ENCODE results near the gene CAPRIN2. TPM values are rescaled to one million over a fixed set of nuclear protein-coding genes. Genes with fewer than 3 reads are reported as not detected.

CAPRIN2 gene
- total RNA-seq (10 to 100 TPM in 3 of 4 donors, 1 to 10 TPM in 1; 9.0 to 17.7 (median 14.2) TPM), polyA plus RNA-seq (10 to 100 TPM in 2 of 3 donors, 1 to 10 TPM in 1; 4.9 to 11.1 (median 10.4) TPM)
- long read RNA-seq, donor 1, partial matches to known transcripts = 0 of 3 reads
- long read RNA-seq, donor 1, other reads (novel, unspliced or antisense) = 3 of 3 reads
- long read RNA-seq, donor 2, partial matches to known transcripts = 2 of 2 reads
- long read RNA-seq, donor 2, other reads (novel, unspliced or antisense) = 0 of 2 reads

GRCh38 chr12:30754750-30755394 is at the start of gene CAPRIN2:
Gene CAPRIN2, minus strand, starts transcription at chr12:30754951. Its CDS starts 1,431 bp downstream, at chr12:30753520.
- peak; percentile 96 to 98 (median 98) for ATAC-seq
- H3K27ac ChIP-seq = peak within 1 kb of the TSS; percentile 89
- WGBS, 3 donors = 0 to 2% (median 0%) methylated on average over 34 to 72 of the region's 72 CpGs
- H3K36me3 ChIP-seq (ENCODE audit: insufficient read depth in 1 of 2, low read depth in 1 of 2) = no peaks in the 10 kb centered on the region
- H3K4me3 ChIP-seq = peak within 1 kb of the TSS; percentile 78
- H3K4me1 ChIP-seq = peaks cover 9% of the 10 kb centered on the region
- intact Hi-C loops (cut with DNase I) = loop anchor here (1.0 to 5.0 kb wide), 4 partner anchors 41 to 58 kb away; partner anchors contain the start of gene IPO8 (in 1 of the 2)
- H3K9me3 ChIP-seq = no peaks in the 10 kb centered on the region
- no peaks in the 10 kb centered on the region for H3K27me3 ChIP-seq (ENCODE audit: insufficient read depth in 3 of 3, low read length in 2 of 3)
- peak; percentile 98 for DNase-seq
- peak; percentile 47 for TF ChIP-seq CTCF (IDR thresholded peaks at IDR 0.05)

- H3K9me3 ChIP-seq = no peaks in the 10 kb centered on the region
- DNase-seq (no peak), ATAC-seq (no peak)
- WGBS, 3 donors = 90 to 95% (median 91%) methylated on average over 4 of the region's 4 CpGs
- TF ChIP-seq CTCF (IDR thresholded peaks at IDR 0.05) = no peak
- no peaks in the 10 kb centered on the region for H3K36me3 ChIP-seq (ENCODE audit: insufficient read depth in 1 of 2, low read depth in 1 of 2)
- no peak overlapping the region for H3K27ac ChIP-seq
- no peaks in the 10 kb centered on the region for H3K27me3 ChIP-seq (ENCODE audit: insufficient read depth in 3 of 3, low read length in 2 of 3)
- H3K4me3 ChIP-seq = no peak overlapping the region
- intact Hi-C loops (cut with DNase I) = loop anchor here in 1 of 2 donors (5.0 kb wide), 1 partner anchor 1015 kb away; the partner anchor contains the start of gene TMTC1
- H3K4me1 ChIP-seq = peaks cover 4% of the 10 kb centered on the region
Observed at GRCh38 chr12:30797689-30798088, 42.9 kb upstream of the CAPRIN2 start.

- H3K9me3 ChIP-seq = no peaks in the 10 kb centered on the region
- H3K4me3 ChIP-seq = peak overlapping the region; percentile 88
- H3K4me1 ChIP-seq = peaks cover 10% of the 10 kb centered on the region
- peak overlapping the region; percentile 80 for H3K27ac ChIP-seq
- H3K27me3 ChIP-seq (ENCODE audit: insufficient read depth in 3 of 3, low read length in 2 of 3) = no peaks in the 10 kb centered on the region
- TF ChIP-seq CTCF (IDR thresholded peaks at IDR 0.05) = no peak
- intact Hi-C loops (cut with DNase I) = loop anchor here (1.0 to 5.0 kb wide), 2 partner anchors 43 to 1015 kb away; partner anchors contain the start of genes CAPRIN2 (in 1 of the 2) and TMTC1 (in 1 of the 2)
- peak in 1 of 4 donors; percentile 20 for ATAC-seq
- 10 to 15% (median 11%) methylated on average over 22 of the region's 22 CpGs for WGBS, 3 donors
- H3K36me3 ChIP-seq (ENCODE audit: insufficient read depth in 1 of 2, low read depth in 1 of 2) = no peaks in the 10 kb centered on the region
- no peak for DNase-seq
Observed at GRCh38 chr12:30796891-30797371, 42.2 kb upstream of the CAPRIN2 start.

GRCh38 chr12:30796313-30796780 is 41.6 kb upstream of the CAPRIN2 start:
- peak; percentile 80 to 89 (median 82) for ATAC-seq

More at GRCh38 chr12:30796313-30796780, 41.6 kb upstream of the CAPRIN2 start:
- WGBS, 3 donors = 0 to 1% (median 1%) methylated on average over 31 to 38 of the region's 38 CpGs
- TF ChIP-seq CTCF (IDR thresholded peaks at IDR 0.05) = no peak
- peak; percentile 27 to 62 for DNase-seq
- H3K4me1 ChIP-seq = peaks cover 10% of the 10 kb centered on the region
- no peaks in the 10 kb centered on the region for H3K36me3 ChIP-seq (ENCODE audit: insufficient read depth in 1 of 2, low read depth in 1 of 2)
- intact Hi-C loops (cut with DNase I) = loop anchor here (1.0 to 5.0 kb wide), 2 partner anchors 42 to 1014 kb away; partner anchors contain the start of genes CAPRIN2 (in 1 of the 2) and TMTC1 (in 1 of the 2)
- H3K27me3 ChIP-seq (ENCODE audit: insufficient read depth in 3 of 3, low read length in 2 of 3) = no peaks in the 10 kb centered on the region
- no peaks in the 10 kb centered on the region for H3K9me3 ChIP-seq
- peak overlapping the region; percentile 88 for H3K4me3 ChIP-seq
- peak overlapping the region; percentile 80 for H3K27ac ChIP-seq
